GM23338 (cell line): ENCODE data around the gene GMPR. TPM values are rescaled to one million over a fixed set of nuclear protein-coding genes. Genes with fewer than 3 reads are reported as not detected.

Experiments used
- ATAC-seq: fragments of 200-7000 bp; cut with Tn5 transposase; 3 replicates; pipeline ENCODE4 v1.9.1; 2020
- DNase-seq: peaks from one replicate; pipeline ENCODE4 v3.0.0-alpha.2; 2015; ENCODE audit warnings: low spot score
- H2AFZ ChIP-seq: fragments of 200-600 bp; sonication (generic); 2 replicates; pipeline ENCODE4 v1.8.0; 2016; ENCODE audit warnings: antibody characterized with exemption, mild to moderate bottlenecking, moderate library complexity
- H3F3A ChIP-seq: fragments of 200-600 bp; sonication (generic); replicated peaks from 2 replicates; pipeline ENCODE4 v1.8.0; 2017; ENCODE audit warnings: antibody characterized with exemption, mixed run types, low read depth
- H3K27ac ChIP-seq: fragments of 200-600 bp; sonication (generic); 2 replicates; pipeline ENCODE4 v1.6.1; 2016; ENCODE audit warnings: low read depth
- H3K27me3 ChIP-seq: fragments of 200-600 bp; sonication (generic); 2 replicates; pipeline ENCODE4 v1.8.0; 2016; ENCODE audit warnings: mild to moderate bottlenecking, mixed run types, moderate library complexity; ENCODE audit not compliant: insufficient read depth
- H3K36me3 ChIP-seq: fragments of 200-600 bp; sonication (generic); 2 replicates; pipeline ENCODE4 v1.8.0; 2016; ENCODE audit warnings: mild to moderate bottlenecking; ENCODE audit not compliant: insufficient read depth
- H3K4me1 ChIP-seq: fragments of 200-600 bp; sonication (generic); 2 replicates; pipeline ENCODE4 v1.8.0; 2016; ENCODE audit warnings: mild to moderate bottlenecking, moderate library complexity; ENCODE audit not compliant: insufficient read depth
- H3K4me2 ChIP-seq: fragments of 200-600 bp; sonication (generic); 2 replicates; pipeline ENCODE4 v1.7.1; 2017; ENCODE audit warnings: mixed run types
- H3K4me3 ChIP-seq: fragments of 200-600 bp; sonication (generic); 2 replicates; pipeline ENCODE4 v1.6.1; 2016; ENCODE audit warnings: mixed run types
- H3K79me2 ChIP-seq: fragments of 200-600 bp; sonication (generic); replicated peaks from 2 replicates; pipeline ENCODE4 v1.8.0; 2017; ENCODE audit warnings: mild to moderate bottlenecking; ENCODE audit not compliant: insufficient read depth
- H3K9me2 ChIP-seq: fragments of 200-600 bp; sonication (generic); 2 replicates; pipeline ENCODE4 v1.8.0; 2017; ENCODE audit not compliant: insufficient read depth
- H4K20me1 ChIP-seq: fragments of 200-600 bp; sonication (generic); replicated peaks from 2 replicates; pipeline ENCODE4 v1.8.0; 2017; ENCODE audit warnings: mild to moderate bottlenecking; ENCODE audit not compliant: insufficient read depth
- H3K27ac Mint-ChIP-seq: 2 replicates; pipeline ENCODE4 v1.8.0; 2020; ENCODE audit warnings: inconsistent platforms, mild to moderate bottlenecking, moderate library complexity, mixed read lengths
- H3K27me3 Mint-ChIP-seq: 3 replicates; pipeline ENCODE4 v1.8.0; 2022; ENCODE audit warnings: low read depth, mild to moderate bottlenecking, moderate library complexity, mixed read lengths, inconsistent platforms; ENCODE audit not compliant: insufficient read depth, poor library complexity
- H3K36me3 Mint-ChIP-seq: 3 replicates; pipeline ENCODE4 v1.8.0; 2021; ENCODE audit warnings: low read depth, mild to moderate bottlenecking, inconsistent platforms, moderate library complexity, mixed read lengths
- H3K4me1 Mint-ChIP-seq: 3 replicates; pipeline ENCODE4 v1.8.0; 2020; ENCODE audit warnings: mild to moderate bottlenecking, inconsistent platforms, mixed read lengths
- H3K4me3 Mint-ChIP-seq: 3 replicates; pipeline ENCODE4 v1.8.0; 2021; ENCODE audit warnings: moderate library complexity, mild to moderate bottlenecking, inconsistent platforms, mixed read lengths
- H3K9me3 Mint-ChIP-seq: 3 replicates; pipeline ENCODE4 v1.8.0; 2020; ENCODE audit warnings: moderate library complexity, mild to moderate bottlenecking, inconsistent platforms, mixed read lengths
- CREB1 ChIP-seq: fragments of 250-450 bp; sonication (Bioruptor Pico); IDR thresholded peaks from 2 replicates; pipeline ENCODE4 v1.5.0; 2020; ENCODE audit warnings: low read depth, mild to moderate bottlenecking, moderate library complexity
- CTCF ChIP-seq, 2 experiments: fragments of 200-600 bp in 1 of 2; sonication (generic) in 1 of 2; conservative IDR thresholded peaks; 2 replicates each; pipeline versions ENCODE4 v1.5.1 to v1.6.1; 2016 to 2017; ENCODE audit warnings: antibody characterized with exemption in 2 of 2, low read depth in 2 of 2, mild to moderate bottlenecking in 2 of 2, moderate library complexity in 1 of 2
- ETS1 ChIP-seq: IDR thresholded peaks from 2 replicates; pipeline ENCODE4 v1.6.1; 2016; ENCODE audit warnings: antibody characterized with exemption
- EZH2 ChIP-seq: fragments of 200-600 bp; sonication (generic); IDR thresholded peaks from one replicate; pipeline ENCODE4 v1.8.0; 2017; ENCODE audit warnings: antibody characterized with exemption, mild to moderate bottlenecking, low read depth; ENCODE audit not compliant: unreplicated experiment
- EZH2phosphoT487 ChIP-seq: fragments of 200-600 bp; sonication (generic); IDR thresholded peaks from one replicate; pipeline ENCODE4 v1.8.1; 2018; ENCODE audit warnings: antibody characterized with exemption; ENCODE audit not compliant: unreplicated experiment
- JUNB ChIP-seq: IDR thresholded peaks from one replicate; pipeline ENCODE4 v1.6.1; 2016; ENCODE audit warnings: antibody characterized with exemption; ENCODE audit not compliant: unreplicated experiment
- NANOG ChIP-seq: IDR thresholded peaks from 2 replicates; pipeline ENCODE4 v1.6.1; 2016; ENCODE audit warnings: antibody characterized with exemption, borderline replicate concordance
- POLR2AphosphoS5 ChIP-seq: IDR thresholded peaks from 2 replicates; pipeline ENCODE4 v1.6.1; 2016; ENCODE audit warnings: antibody characterized with exemption, low read depth
- REST ChIP-seq: IDR thresholded peaks from one replicate; pipeline ENCODE4 v1.6.1; 2018; ENCODE audit warnings: antibody characterized with exemption; ENCODE audit not compliant: unreplicated experiment
- STAT1 ChIP-seq: IDR thresholded peaks from one replicate; pipeline ENCODE4 v1.6.1; 2016; ENCODE audit warnings: antibody characterized with exemption; ENCODE audit not compliant: unreplicated experiment
- ZNF114 ChIP-seq: fragments of 250-450 bp; sonication (Bioruptor Pico); IDR thresholded peaks from 2 replicates; pipeline ENCODE4 v1.5.0; 2020; ENCODE audit warnings: mild to moderate bottlenecking, moderate library complexity
- ZNF331 ChIP-seq: fragments of 250-450 bp; sonication (Bioruptor Pico); IDR thresholded peaks from 2 replicates; pipeline ENCODE4 v1.5.0; 2020; ENCODE audit warnings: low read depth, mild to moderate bottlenecking, moderate library complexity
- ZNF462 ChIP-seq: fragments of 250-450 bp; sonication (Bioruptor Pico); IDR thresholded peaks from 2 replicates; pipeline ENCODE4 v1.5.0; 2020; ENCODE audit warnings: mild to moderate bottlenecking, moderate library complexity
- polyA plus RNA-seq: library from polyadenylated mRNA; unstranded; fragments of >200 nt; fragmentation: Nextera tagmentation; extraction: Ambion mirVana; gene quantifications from 2 replicates; pipeline ENCODE4 v1.2.1, GENCODE V29; 2016
- total RNA-seq: library from RNA; depleted of rRNA; stranded (reverse); fragments of >200 nt; shearing (Covaris generic); gene quantifications from 2 replicates; pipeline ENCODE4 v1.2.3, GENCODE V29; 2014

The GMPR gene
- total and polyA plus RNA-seq, 2 experiments from 2014 or later, result 0.23 to 0.35 TPM

GRCh38 chr6:16324184-16324583 is 85.8 kb downstream of the GMPR start:
- no peak overlapping the region for H3K4me2 ChIP-seq
- H4K20me1 ChIP-seq, result no peaks in the 10 kb centered on the region

More at GRCh38 chr6:16324184-16324583, 85.8 kb downstream of the GMPR start:
- Mint-ChIP-seq H3K4me1 (peaks cover 34% of the 10 kb centered on the region), H3K36me3 (no peaks in the 10 kb centered on the region; the same call in 2 of the 3 replicates), H3K27me3 (peaks cover 14% of the 10 kb centered on the region), H3K4me3 (no peak overlapping the region), H3K9me3 (no peaks in the 10 kb centered on the region; the same call in 2 of the 3 replicates), H3K27ac (no peak overlapping the region)
- H3K79me2 ChIP-seq, result no peaks in the 10 kb centered on the region
- no peak overlapping the region for H3K27ac ChIP-seq
- peaks cover 12% of the 10 kb centered on the region; the same call in 1 of the 2 replicates for H3K4me1 ChIP-seq
- H3K9me2 ChIP-seq, result no peaks in the 10 kb centered on the region
- H3K27me3 ChIP-seq, result no peaks in the 10 kb centered on the region
- H3K4me3 ChIP-seq, result no peak overlapping the region
- DNase-seq (no peak), ATAC-seq (no peak)
- TF ChIP-seq ETS1 (no peak), CTCF (conservative IDR thresholded peaks at IDR 0.05; ENCODE audit: low read depth in 2 of 2) (no peak), EZH2phosphoT487 (no peak), ZNF331 (no peak), POLR2AphosphoS5 (no peak), CREB1 (CRISPR knock-in tag) (no peak), EZH2 (no peak), JUNB (no peak), NANOG (no peak), ZNF462 (CRISPR knock-in tag) (no peak), REST (no peak), STAT1 (no peak), ZNF114 (no peak)
- no peak overlapping the region for H2AFZ ChIP-seq
- H3F3A ChIP-seq, result no peaks in the 10 kb centered on the region
- no peaks in the 10 kb centered on the region for H3K36me3 ChIP-seq
